GM10847 (cell line): Measurements from ENCODE around the gene HPS1.

Experiments
- POLR2A ChIP-seq: IDR thresholded peaks from 2 replicates; pipeline ENCODE4 v1.6.1; 2011; ENCODE audit not compliant: insufficient read length; ENCODE audit errors: extremely low read depth

Gene HPS1

DNA sequence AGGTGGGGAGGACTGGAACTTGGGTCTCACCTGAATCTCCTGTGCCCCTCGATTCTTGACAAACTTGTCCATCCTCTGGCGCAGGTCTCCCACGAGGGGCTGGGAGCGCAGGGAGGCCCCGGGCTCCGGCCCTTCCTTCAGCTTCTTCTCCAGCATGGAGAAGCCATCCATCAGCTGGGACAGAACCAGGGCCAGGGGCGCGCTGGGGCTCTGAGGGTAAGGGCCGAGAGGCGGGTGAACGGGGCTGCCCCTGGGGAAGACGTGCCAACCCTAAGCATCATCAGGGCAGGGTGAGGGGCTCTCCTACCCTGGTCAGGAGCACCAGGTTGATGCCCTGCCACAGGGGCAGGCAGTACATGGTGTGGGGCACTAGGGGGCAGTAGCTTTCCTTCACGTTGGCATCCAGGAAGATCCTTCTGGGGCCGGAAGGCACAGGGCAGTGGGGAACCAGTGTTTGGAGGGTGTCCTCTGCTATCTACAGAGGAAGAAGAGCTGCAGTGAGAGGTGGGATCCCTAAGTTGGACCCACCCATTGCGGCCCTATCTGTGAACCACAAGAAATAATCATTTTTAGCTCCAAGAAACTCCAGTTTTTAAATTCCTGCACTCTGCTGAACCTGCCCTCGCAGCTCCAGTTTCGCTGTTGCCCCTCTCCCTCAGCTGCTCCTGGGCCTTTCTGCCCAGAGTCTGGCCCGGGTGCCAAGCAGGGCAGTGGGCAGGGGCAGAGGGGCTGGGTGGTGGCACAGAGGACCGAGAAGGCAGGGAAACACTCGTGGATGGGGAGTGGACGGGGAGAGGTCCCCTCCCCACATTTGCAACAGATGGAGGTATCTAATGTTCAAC lies 21.0 kb downstream of the HPS1 start:
- no peak for TF ChIP-seq POLR2A

GRCh38 chr10:98424295-98425254 lies 22.2 kb downstream of the HPS1 start:
- no peak for TF ChIP-seq POLR2A

DNA sequence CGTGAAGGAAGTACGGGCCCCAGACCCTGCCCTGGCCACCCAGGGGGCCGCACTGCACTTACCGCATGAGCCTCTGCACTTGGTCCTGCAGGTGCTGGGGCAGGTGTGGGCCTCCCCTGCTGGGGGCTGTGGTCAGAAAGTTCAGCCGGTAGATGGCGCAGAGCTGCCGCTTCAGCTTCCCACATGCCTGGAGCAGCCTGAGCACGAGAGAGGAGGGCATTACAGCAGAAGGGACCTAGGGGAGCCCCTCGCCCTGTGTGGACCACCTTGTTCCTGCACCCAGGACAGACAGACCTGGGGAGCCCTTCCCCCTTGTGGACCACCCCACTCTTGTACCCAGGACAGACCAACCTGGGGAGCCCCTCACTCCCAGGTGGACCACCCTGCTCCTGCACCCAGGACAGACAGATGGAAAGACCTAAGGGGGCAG lies 23.0 kb downstream of the HPS1 start:
- no peak for TF ChIP-seq POLR2A

- TF ChIP-seq POLR2A, result no peak
Observed at GRCh38 chr10:98422182-98422581, 24.6 kb downstream of the HPS1 start.

GRCh38 chr10:98420786-98421185 lies 25.9 kb downstream of the HPS1 start:
- TF ChIP-seq POLR2A, result no peak

DNA sequence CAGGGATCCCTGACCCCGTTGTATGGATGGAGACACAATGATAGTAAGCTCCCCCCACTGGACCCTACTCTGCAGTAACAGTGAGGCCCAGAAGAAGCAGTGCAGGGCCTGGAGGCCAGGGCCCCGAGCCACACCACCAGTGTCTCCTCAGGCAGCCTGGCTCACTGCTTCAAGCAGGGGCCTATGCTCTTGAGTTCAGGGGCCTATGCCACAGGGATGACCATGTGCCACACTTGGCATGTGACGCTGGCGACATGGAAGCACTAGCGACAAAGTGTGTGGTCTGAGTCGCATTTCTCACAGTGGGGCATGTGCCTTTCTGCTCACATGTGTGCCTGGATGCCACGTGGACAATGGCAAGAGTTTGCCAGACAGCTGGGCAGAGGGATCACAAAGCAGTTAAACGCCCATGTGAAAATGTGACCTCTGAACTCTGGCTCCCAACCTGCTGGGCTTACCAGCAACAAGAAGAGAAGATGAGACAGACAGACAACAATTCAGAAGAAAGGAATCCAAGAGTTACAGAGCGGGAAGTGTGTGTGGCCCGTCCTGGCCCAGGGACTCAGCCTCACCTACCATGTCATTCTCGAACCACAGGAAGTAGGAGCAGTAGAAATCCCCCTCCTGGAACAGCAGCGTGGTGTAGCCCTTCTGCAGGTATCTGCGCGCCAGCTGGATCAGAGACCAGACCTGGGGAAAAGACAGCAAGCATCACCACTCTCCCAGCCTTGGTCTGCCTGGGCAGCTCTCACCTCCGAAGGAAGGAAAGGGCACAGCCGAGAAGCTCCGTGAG lies 27.1 kb downstream of the HPS1 start:
- TF ChIP-seq POLR2A, result no peak

DNA sequence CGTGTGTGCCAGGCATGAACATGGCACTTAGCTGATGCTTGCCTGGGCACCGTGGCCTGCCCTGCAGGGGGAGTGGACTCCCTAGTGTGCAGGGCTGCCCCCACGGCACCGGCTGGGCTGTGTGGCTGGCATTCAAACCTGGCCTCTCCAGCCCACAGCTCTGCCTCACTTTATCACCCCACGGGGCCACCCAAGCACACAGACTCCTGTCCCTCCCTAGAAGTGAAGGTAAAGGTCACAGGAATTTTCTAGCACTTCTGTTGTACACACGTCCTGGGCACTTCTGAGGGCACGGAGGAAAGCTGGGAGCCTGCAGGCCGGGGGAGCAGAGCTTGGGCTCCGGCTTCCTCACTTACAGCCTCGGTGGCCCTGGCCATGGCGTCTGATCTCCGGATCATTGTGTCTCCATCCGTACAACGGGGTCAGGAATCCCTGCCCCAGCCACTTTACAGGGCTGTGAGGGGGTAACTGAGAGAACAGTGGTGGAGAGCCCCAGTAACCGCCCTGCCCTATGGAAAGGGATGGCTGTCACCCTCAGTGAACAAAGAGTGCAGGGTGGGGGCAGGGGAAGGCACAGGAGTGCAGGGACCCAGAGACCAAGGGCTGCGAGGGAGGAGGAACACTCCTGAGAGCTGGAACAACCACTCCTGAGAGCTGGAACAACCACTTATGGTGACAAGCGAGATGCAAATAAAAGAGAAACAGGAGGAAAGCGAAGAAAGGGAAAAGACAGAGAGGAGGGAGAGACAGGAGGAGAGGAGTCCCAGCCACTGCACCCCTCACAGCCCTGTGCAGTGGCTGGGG lies 27.9 kb downstream of the HPS1 start:
- TF ChIP-seq POLR2A, result no peak

- no peak for TF ChIP-seq POLR2A
Observed at GRCh38 chr10:98417973-98418664, 28.6 kb downstream of the HPS1 start.

- no peak for TF ChIP-seq POLR2A
Observed at GRCh38 chr10:98417481-98417959, 29.2 kb downstream of the HPS1 start.

GRCh38 chr10:98416606-98417388 lies 29.9 kb downstream of the HPS1 start:
- no peak for TF ChIP-seq POLR2A

DNA sequence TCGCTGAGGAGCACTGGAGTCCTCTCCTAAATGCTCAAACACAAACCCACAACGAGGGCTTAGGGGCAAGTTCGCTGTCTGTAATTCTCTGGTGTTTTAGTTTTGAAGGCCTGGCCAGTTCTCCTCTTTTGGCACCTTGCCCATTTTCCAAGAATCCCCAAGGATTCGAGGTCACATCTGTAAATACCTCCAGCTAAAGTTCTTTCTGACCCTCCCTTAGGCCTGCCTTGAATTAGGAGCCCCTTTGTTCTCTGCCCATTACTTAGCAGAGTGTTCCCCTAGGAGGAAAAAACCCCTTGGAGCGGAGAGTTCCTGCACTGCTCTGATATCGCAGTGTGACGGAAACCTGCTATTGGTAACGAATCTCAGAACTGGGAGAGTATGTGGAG lies 31.0 kb downstream of the HPS1 start:
- TF ChIP-seq POLR2A, result no peak

DNA sequence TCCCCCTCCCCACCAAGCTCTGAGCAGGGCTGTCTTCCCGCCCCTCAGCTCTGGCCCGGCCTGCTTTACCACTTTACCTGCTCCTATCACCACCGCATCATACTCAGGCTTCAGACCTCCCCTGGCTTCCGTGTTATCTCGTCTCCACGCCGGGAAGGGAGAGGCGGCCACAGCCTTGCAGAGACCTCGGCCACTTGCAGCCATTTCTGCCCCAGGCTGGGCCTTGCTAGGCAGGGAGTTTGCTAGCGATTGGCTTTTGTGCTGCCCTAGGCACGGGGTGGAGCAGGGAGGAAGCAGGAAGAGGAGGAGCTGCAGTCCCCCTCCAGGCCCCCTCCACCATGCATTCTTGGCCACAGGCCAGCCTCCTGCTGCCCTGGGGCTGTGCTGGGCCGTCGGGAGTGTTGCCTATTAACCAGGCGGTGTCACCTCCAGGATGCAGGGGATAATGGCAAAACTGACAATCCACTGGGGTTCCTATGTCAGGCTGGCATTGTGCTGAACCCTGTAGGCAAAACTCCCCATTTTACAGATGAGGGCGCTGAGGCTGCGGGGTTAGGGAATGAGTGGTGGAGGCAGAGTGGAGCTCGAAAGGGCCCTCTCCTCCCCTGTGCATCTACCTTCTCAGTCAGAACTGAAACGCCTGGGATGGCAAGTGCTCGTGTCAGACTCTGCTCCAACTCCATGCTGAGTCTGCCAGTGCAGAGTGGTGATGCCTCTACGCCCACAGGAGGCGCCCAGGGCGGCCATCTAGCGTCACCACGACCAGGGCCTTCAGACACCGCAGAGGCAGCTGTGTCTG lies 31.6 kb downstream of the HPS1 start, which contains the start of gene PYROXD2:
PYROXD2 (minus strand) TSS at position 251 of the 799 bp plus-strand sequence; CDS start at position 204, 47 bp downstream.
- no peak for TF ChIP-seq POLR2A
